ENCODE results near the gene GNAO1.

DNA sequence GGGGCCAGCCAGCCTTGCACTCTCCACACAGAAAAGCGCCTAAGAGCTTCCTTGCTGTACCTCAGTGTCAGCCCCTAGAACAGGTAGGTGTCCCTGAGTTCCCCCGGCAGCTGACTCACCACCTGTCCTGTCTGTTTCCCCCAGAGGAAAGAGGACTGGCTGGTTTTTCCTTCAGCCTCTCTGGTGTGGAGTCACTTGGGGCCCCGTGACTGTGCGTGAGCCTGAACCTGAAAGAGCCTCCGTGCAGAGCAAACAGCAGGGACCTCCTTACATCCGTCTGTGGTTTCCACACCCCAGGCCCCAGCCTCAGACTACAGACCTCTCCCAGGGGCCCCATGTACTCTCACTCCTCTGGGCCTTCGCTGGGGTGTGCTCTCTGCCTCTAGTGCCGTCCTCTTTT is 87.8 kb downstream of the GNAO1 start:
- TF ChIP-seq POLR2A (IDR thresholded peaks at IDR 0.05), result no peak
- TF ChIP-seq, protein P1, sequence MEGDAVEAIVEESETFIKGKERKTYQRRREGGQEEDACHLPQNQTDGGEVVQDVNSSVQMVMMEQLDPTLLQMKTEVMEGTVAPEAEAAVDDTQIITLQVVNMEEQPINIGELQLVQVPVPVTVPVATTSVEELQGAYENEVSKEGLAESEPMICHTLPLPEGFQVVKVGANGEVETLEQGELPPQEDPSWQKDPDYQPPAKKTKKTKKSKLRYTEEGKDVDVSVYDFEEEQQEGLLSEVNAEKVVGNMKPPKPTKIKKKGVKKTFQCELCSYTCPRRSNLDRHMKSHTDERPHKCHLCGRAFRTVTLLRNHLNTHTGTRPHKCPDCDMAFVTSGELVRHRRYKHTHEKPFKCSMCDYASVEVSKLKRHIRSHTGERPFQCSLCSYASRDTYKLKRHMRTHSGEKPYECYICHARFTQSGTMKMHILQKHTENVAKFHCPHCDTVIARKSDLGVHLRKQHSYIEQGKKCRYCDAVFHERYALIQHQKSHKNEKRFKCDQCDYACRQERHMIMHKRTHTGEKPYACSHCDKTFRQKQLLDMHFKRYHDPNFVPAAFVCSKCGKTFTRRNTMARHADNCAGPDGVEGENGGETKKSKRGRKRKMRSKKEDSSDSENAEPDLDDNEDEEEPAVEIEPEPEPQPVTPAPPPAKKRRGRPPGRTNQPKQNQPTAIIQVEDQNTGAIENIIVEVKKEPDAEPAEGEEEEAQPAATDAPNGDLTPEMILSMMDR (IDR thresholded peaks at IDR 0.05), result no peak
